Adrenal gland (tissue), 5 donors: ENCODE results near the gene APBB1.

Experiments used
- CTCF ChIP-seq, 6 experiments: fragments of 450-650 bp in 4 of 6; fragments of 200-600 bp in 2 of 6; sonication (generic) in 1 of 6; IDR thresholded peaks; 1 replicate in 5 of 6; 2 replicates in 1 of 6; pipeline versions ENCODE4 v1.5.1 to v1.8.0; 2016 to 2021; ENCODE audit warnings: antibody characterized with exemption in 6 of 6, mild to moderate bottlenecking in 2 of 6, moderate library complexity in 1 of 6
- POLR2A ChIP-seq, 2 donors: fragments of 450-650 bp; IDR thresholded peaks; one replicate each; pipeline ENCODE4 v1.6.1; 2017; ENCODE audit warnings: antibody characterized with exemption in 2 of 2, mild to moderate bottlenecking in 2 of 2, moderate library complexity in 1 of 2
- donor health status: DM: no; HTN: no; CAD: no.

- TF ChIP-seq POLR2A (IDR thresholded peaks at IDR 0.05): no peak
- no peak for TF ChIP-seq CTCF (IDR thresholded peaks at IDR 0.05)
These were observed 13.7 kb downstream of the APBB1 start for GRCh38 chr11:6405052-6405667.
